Stimulated activated CD4-positive, alpha-beta T cell treated with anti-CD3 and anti-CD28 coated beads, Interleukin-2, amount 100 ng/mL, for 24 hours (primary cell): ENCODE measurements around the gene VPS37B.

Experiments used
- DNase-seq, 2 donors: peaks; one replicate each; pipeline ENCODE4 v3.0.0-alpha.2; 2020

The VPS37B gene

GRCh38 chr12:122865268-122866231 lies 30.4 kb downstream of the VPS37B start:
- DNase-seq, result no peak

- DNase-seq, result no peak
Measured at GRCh38 chr12:122864894-122865253, 31.1 kb downstream of the VPS37B start.

GRCh38 chr12:122862872-122863701 lies 32.8 kb downstream of the VPS37B start:
- DNase-seq, result no peak

DNA sequence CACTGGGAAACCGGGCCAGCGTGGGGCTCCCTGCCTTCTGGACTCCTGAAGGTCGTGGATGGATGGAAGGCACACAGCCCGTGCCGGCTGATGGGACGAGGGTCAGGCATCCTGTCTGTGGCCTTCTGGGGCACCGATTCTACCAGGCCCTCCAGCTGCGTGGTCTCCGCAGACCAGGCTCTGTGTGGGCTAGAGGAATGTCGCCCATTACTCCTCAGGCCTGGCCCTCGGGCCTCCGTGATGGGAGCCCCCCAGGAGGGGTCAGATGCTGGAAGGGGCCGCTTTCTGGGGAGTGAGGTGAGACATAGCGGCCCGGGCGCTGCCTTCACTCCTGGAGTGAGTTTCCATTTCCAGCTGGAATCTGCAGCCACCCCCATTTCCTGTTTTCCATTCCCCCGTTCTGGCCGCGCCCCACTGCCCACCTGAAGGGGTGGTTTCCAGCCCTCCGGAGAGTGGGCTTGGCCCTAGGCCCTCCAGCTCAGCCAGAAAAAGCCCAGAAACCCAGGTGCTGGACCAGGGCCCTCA lies 33.8 kb downstream of the VPS37B start:
- DNase-seq, result no peak

- no peak for DNase-seq
Measured at GRCh38 chr12:122861587-122861970, 34.3 kb downstream of the VPS37B start.

DNA sequence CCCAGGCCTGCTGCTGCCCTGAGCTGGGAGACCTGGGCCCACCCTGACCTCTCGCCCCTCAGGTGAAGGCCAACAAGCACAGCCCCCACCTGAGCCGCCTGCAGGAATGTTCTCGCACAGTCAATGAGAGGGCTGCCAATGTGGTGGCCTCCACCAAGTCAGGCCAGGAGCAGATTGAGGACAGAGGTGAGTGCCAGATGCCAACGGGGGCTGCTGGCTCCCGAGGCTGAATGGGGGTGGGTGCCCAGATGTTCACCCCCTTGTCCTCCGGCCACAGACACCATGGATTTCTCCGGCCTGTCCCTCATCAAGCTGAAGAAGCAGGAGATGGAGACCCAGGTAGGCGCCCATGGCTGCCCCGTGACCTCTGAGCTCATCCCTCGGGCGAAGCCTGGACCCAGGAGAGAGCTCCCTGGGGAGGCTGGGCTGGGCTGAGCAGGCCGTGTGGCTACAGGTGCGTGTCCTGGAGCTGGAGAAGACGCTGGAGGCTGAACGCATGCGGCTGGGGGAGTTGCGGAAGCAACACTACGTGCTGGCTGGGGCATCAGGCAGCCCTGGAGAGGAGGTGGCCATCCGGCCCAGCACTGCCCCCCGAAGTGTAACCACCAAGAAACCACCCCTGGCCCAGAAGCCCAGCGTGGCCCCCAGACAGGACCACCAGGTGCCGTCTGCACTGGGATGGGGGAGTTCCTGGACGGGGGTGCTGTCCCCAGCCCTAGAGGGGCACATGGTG lies 34.9 kb downstream of the VPS37B start:
- DNase-seq, result no peak

DNA sequence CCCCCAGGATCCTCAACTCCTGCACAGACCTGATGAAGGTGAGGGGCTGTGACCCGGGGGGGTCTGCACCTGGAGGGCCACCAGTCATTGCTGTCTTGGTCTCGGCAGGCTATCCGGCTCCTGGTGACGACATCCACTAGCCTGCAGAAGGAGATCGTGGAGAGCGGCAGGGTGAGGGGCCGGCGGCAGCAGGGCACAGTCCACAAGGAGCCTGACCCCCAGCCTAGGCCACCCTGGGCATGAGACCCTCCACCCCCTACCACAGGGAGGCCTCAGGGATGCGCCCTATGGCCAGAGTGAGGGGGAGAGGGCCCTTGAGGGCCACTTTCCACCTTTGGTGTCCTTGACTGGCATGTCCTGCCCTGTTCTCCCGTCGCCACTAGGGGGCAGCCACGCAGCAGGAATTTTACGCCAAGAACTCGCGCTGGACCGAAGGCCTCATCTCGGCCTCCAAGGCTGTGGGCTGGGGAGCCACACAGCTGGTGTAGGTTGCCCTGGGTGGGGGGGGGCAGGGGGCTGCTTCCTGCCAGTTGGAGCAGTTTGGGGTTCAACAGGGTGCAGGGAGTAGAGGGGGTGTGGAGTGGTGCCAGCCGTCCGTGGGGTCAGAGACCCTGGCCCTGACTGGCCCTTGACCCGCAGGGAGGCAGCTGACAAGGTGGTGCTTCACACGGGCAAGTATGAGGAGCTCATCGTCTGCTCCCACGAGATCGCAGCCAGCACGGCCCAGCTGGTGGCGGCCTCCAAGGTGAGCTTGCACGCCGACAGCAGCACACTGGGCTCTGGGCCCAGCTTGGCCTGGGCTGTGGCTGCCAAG lies 35.7 kb downstream of the VPS37B start:
- DNase-seq, result peak; percentile 88

GRCh38 chr12:122859303-122860039 lies 36.5 kb downstream of the VPS37B start:
- DNase-seq, result no peak

DNA sequence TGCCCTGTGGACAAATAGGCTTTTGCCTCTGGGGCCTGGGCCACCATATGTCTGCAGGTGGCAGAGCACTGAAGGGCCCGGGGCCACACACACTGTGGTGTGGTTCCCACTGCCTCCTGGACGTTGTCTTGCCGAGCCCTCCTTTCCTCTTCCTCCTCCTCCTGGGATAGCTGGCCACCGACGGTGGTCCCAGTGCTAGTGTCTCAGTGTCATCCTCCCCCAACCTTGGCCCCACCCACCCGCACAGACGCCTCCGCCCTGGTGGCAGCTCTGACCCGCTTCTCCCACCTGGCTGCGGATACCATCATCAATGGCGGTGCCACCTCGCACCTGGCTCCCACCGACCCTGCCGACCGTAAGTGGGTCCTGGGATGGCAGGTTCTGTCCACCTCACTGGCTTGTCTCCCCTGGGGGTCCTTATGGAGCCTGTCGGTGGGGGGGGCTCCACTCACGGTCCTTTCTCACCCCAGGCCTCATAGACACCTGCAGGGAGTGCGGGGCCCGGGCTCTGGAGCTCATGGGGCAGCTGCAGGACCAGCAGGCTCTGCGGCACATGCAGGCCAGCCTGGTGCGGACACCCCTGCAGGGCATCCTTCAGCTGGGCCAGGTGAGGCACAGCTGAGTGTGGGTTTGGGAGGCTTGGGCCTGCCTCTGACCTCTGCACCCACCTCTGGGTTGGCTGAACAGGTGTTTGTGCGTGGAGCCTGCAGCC lies 37.2 kb downstream of the VPS37B start:
- no peak for DNase-seq

GRCh38 chr12:122858171-122858570 lies 37.8 kb downstream of the VPS37B start:
- DNase-seq, result no peak

DNA sequence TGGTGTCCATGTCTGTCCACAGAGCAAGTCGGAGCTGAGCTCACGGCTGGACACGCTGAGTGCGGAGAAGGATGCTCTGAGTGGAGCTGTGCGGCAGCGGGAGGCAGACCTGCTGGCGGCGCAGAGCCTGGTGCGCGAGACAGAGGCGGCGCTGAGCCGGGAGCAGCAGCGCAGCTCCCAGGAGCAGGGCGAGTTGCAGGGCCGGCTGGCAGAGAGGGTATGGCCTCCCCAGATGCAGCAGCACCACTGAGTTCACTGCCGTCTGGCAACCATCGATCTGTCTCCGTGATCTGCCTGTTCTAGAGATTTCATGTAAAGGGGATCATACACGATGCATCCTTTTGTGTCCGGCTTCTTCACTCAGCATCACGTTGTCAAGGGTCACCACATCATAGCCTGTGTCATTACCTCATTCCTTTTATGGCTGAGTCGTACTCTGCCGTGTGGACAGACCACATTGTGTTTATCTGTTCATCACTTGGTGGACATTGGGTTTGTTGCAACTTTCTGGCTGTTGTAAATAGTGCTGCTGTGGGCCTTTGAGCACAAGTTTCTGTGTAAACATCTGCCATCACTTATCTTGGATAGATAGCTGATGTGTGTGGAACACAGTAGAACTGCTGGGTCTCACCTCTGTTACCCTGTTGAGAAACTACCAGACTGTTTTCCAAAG lies 38.8 kb downstream of the VPS37B start:
- DNase-seq, result no peak

DNA sequence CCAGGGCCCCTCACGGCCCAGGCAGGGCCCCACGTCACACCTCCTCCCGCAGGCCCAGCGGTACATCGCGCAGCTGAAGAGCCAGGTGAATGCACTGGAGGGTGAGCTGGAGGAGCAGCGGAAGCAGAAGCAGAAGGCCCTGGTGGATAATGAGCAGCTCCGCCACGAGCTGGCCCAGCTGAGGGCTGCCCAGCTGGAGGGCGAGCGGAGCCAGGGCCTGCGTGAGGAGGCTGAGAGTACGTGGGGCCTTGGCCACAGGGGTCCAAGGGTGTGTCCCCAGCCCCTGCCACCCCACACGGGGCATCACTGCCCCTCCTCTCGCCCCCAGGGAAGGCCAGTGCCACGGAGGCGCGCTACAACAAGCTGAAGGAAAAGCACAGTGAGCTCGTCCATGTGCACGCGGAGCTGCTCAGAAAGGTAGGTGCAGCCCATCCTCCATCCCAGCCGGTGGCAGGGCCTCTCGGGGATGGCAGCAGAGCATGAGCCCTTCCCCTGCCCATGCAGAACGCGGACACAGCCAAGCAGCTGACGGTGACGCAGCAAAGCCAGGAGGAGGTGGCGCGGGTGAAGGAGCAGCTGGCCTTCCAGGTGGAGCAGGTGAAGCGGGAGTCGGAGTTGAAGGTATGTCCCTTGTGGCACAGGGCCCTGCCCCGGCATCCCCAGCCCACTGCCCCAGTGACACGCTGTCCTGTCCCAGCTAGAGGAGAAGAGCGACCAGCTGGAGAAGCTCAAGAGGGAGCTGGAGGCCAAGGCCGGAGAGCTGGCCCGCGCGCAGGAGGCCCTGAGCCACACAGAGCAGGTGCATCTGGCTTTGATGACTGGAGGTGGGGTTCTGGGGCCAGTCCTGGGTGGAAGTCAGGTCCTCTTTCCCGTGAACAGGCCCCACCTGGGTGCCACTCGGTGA lies 39.7 kb downstream of the VPS37B start:
- no peak for DNase-seq

- no peak for DNase-seq
Measured at GRCh38 chr12:122855071-122855829, 40.7 kb downstream of the VPS37B start.

DNA sequence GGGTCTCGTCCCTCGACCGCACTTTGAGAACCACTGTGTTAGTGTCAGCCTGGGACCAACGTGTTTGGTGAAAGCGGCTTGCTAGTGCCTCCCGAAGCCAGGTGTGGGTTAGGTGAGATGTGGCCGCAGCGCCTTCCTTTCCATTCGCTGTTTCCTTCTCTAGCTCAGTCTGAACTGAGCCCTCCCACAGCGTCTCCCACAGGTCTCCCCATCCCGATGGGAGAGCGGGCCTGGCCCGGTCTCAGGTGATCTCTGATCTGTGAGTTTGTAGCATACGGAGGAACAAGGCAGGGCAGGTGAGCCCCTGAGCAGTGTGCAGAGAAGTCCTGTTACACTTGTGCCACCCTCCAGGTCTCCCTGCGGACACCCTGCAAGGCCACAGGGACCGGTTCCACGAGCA lies 41.4 kb downstream of the VPS37B start:
- no peak for DNase-seq

- DNase-seq, result no peak
Measured at GRCh38 chr12:122853582-122854245, 42.2 kb downstream of the VPS37B start.

GRCh38 chr12:122852336-122853275 lies 43.3 kb downstream of the VPS37B start:
- DNase-seq, result no peak
